Frontal cortex (tissue), 4 donors: ENCODE measurements around the gene ZNF664. TPM values are rescaled to one million over a fixed set of nuclear protein-coding genes. Genes with fewer than 3 reads are reported as not detected.

Source experiments
- DNase-seq, 2 donors: peaks; one replicate each; pipeline ENCODE4 v3.0.0; 2012; ENCODE audit warnings: low spot score in 2 of 2
- FAIRE-seq: peaks from 2 replicates; lab custom pipeline; 2012; peaks lifted over from hg19 to GRCh38; lab: Jason Lieb, UNC
- total RNA-seq: library from RNA; depleted of rRNA; stranded (reverse); fragments of >200 nt; gene quantifications from one replicate; pipeline ENCODE4 v1.2.3, GENCODE V29; 2014
- donor health status: control.
- donor health status: control.
- donor health status: control.

The ZNF664 gene
- total RNA-seq, 1 donor from 2014 or later = 53.8 TPM

DNA sequence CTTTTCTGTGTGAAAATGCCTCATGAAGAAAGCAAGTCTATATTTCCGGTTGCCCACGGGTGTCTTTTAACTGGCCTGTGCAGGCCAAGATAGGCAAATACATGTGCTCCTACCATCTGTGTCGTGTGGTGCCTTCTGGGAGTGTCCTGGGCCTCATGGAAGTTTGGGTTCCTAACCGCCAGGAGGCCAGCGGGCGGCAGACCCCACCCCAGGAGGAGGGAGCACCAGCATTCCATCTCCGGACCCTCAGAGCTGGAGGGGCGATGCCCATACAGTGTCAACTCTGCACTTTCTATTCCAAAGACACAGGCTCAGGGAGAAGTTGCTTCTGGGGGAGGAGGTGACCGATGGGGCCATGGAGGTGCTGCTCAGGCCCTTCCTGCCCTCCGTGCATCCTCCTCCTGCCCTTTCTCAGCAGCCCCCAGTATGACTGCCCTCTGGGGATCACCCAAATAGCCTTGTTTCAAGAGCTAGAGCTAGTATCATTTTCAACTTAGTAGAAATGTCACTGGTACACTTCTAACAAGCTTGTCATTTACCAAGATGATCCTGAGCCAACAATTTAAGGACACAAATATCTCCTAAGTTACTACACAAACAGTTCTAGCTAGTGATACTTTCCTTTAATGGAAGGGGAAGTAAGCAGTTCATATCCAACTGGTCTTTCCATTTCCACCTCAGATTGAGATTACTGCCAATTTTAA, 18.2 kb upstream of the ZNF664 start:
- no peak for FAIRE-seq

DNA sequence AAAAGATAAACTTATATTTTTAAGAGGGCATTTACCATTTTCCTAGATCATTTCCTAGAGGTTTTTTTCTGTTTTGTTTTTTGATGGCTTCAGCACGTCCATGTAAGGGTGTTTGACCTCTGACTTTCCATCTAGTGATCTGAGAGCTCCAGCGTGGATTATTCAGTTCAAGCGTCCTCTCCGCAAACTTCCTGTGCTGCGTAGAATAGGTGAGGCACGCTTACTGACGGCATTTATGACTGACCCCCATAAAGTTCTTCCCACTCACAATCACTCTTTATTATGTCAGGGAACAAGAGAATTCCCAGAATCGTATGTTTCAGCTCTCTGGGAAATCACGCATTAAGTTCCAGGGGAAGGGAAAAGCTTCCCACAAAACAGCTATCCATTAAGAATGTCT, 16.8 kb upstream of the ZNF664 start:
- no peak for FAIRE-seq
- DNase-seq = no peak

More for the DNA sequence above, 18.2 kb upstream of the ZNF664 start:
- no peak for DNase-seq

GRCh38 chr12:123957196-123957595, 15.8 kb upstream of the ZNF664 start:
- no peak for FAIRE-seq
- no peak for DNase-seq

- DNase-seq = no peak
- FAIRE-seq = no peak
Measured at GRCh38 chr12:123958462-123958861, 14.6 kb upstream of the ZNF664 start.

- DNase-seq (no peak), FAIRE-seq (no peak)
Measured at GRCh38 chr12:123958876-123959275, 14.1 kb upstream of the ZNF664 start.

- FAIRE-seq (no peak), DNase-seq (no peak)
Measured at GRCh38 chr12:123960029-123960735, 12.8 kb upstream of the ZNF664 start.

DNA sequence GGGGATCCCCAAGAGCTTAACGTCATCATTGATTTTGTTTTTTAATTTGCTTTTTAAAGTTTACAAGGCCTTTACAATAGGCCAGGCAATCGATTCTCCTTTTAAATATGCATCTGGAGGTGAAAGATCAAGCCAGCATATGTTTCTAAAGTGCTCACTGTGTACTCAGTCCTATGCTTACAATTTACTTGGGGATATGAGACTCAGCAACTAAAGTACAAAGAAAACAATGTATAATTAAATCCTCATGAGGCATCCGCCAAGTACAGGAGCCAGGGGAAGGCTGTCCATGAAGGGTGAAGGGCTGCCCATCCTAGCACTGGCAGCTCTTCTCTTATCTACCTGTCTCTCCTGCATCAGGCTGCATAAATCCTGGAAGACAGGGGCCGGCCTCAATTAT, 12.2 kb upstream of the ZNF664 start:
- DNase-seq = no peak
- no peak for FAIRE-seq

- FAIRE-seq (no peak), DNase-seq (no peak)
Measured at GRCh38 chr12:123961585-123962345, 11.2 kb upstream of the ZNF664 start.

DNA sequence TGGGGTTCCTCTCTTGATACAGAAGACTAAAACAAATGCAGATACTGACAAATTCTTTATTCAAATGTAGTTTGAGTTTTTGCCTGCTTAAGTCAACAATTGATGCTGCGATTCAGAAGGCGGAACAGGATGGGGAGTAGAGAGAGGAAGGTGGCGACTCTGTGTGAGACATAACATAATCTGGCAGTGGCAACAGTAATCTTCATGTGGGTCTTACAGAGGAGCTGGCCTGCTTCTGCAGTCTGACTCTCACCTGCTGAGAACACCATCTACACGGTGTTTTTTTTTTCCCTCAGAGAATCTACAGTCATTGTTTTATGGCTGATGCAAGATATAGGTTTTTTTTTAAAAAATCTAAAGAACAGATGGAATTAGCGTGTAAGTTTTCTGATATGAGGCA, 10.5 kb upstream of the ZNF664 start:
- no peak for DNase-seq
- FAIRE-seq = no peak

DNA sequence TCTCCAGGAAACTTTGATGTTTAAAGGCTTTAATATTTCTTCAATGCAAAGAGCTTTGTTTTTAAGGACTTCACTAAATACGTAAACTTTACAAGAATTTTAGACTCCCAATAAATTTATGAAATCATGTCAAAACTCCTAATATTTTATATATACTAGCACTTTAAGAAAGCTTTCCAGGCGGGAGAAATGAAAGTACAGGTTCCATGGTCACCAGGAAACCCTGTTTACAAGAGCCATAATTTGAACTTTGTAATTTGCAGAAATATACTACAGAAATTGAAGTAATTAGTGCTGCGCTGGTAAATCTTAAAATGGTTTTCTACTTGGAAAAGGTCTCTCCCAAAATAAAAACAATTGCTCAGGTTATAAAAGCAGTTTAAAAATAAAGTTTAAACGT, 9.2 kb upstream of the ZNF664 start:
- DNase-seq (no peak), FAIRE-seq (no peak)

- DNase-seq (no peak), FAIRE-seq (no peak)
Measured at GRCh38 chr12:123965382-123965781, 7.6 kb upstream of the ZNF664 start.

GRCh38 chr12:123966596-123966995, 6.4 kb upstream of the ZNF664 start:
- DNase-seq = no peak
- no peak for FAIRE-seq

DNA sequence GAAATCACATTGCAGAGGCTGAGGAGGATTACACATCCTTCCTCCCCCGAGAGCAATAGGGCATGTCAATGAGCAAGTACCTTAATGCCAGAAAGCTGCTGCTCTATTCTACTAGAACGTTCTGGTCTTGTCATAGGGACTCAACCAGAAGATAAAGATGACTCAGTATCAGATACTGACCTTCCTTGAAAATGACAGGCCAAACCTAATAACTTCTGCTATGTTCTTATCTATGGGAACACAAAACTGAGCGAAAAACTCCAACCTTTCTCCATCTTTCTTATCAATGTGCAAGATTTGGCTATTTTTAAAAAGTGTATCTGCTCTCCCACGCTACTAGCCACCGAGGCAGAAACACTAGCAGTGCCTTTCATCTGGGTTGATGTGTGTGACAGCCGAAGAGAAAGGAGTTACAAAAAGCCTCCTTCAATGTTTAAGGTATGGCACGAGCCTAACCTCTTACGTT, 5.9 kb upstream of the ZNF664 start:
- FAIRE-seq = no peak

GRCh38 chr12:123971449-123971769, 1.6 kb upstream of the ZNF664 start:
- FAIRE-seq (no peak), DNase-seq (no peak)

More for the DNA sequence above, 5.9 kb upstream of the ZNF664 start:
- DNase-seq = no peak

DNA sequence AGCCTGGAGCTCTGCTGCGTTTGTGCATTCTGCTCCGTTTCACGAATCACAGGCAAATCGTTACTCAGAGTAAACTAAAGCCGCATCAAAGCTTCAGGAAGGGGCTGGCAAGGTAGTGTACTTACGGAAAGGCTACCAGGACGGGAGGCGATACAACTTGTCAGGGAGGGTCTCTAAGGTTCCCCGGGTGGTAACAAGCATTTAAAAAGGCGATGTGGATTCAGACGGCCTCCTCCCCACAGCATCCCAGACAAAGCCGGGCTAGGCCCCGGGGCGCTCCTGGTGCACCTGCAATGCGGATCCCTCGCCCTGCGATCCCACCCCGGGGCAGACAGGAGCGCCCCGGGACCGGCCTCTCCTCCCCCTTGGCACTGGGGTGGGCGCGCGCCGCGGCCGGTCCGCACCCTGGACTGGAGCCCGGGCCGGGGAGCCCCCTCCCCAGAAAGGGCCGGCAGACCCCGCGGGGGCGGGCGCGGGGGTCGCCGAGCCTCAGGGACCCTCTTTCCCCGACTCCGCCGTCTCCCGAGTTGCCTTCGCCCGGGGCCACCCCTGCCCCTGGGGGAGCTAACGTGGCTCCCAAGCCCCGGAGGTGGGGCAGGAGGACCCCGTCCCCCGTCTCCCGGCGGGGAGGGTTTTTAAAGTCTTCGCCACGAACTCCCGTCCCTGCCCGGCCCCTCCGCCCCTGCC, 1.1 kb upstream of the ZNF664 start:
- FAIRE-seq = no peak
- peak in 1 of 2 donors; percentile 50 for DNase-seq

GRCh38 chr12:123973552-123974341, 732 bp downstream of the ZNF664 start:
- peak in 1 of 2 donors; percentile 45 for DNase-seq
- FAIRE-seq = no peak

- DNase-seq (no peak), FAIRE-seq (no peak)
Measured at GRCh38 chr12:123976227-123976826, 3.3 kb downstream of the ZNF664 start.

- FAIRE-seq = no peak
- DNase-seq = no peak
Measured at GRCh38 chr12:123979566-123979965, 6.6 kb downstream of the ZNF664 start.

GRCh38 chr12:123982269-123982668, 9.3 kb downstream of the ZNF664 start:
- DNase-seq = no peak
- no peak for FAIRE-seq
